ENCODE measurements around the gene SOBP.
A peak's percentile ranks its signal among the peaks of the same experiment; 100 is the strongest.

Gene SOBP

DNA sequence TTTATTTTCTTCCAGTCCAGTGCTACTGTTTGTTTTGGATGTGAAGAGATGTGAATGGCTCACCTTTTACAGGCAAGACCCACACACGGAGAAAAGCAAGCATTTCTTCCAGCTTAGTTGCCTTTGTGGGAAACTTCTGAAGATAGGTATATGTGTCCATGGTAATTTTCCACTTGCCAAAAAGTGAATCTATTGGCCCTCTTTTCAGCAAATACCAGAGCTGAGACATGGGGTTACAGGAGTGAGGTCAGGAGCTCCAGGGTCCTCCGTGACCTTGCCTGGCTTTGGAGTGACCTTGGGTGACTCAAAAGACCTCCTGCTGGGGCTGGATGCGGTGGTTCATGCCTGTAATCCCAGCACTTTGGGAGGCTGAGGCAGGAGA lies 167.4 kb downstream of the SOBP start:
- DNase-seq (ENCODE audit: low read depth in 3 of 3, low spot score in 1 of 3): no peak

DNA sequence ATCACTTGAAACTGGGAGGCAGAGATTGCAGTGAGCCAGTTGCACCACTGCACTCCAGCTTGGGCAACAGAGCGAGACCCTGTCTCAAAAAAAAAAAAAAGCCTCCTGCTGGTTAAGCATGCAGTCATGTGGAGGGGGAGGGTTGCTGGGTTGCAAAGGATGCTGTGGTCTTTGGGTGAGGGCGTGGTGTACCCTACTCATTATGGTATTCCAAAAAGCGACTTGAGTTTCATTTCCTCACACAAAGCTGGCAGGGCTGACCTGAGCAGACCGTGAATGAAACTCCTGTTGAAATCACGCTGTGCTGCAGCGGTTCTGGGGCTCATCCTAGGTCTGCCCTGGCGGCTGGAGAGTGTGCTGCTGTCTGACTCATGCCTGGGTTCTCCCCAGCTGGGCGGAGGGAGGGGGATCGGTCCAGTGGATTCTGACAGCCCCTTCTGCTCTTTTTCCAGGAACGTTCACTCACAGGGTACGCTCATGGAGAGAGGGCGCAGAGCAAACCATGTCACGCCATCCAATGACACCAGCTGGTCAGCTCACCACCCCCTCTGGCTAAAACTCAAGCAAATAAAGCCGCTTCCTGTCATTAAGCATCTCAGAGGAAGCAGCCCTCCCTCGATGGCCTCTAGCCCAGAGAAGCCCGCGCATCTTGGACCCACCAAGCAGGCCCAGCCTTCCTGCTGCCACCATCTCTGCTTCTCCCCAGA lies 168.0 kb downstream of the SOBP start:
- DNase-seq (ENCODE audit: low read depth in 3 of 3, low spot score in 1 of 3): no peak

DNA sequence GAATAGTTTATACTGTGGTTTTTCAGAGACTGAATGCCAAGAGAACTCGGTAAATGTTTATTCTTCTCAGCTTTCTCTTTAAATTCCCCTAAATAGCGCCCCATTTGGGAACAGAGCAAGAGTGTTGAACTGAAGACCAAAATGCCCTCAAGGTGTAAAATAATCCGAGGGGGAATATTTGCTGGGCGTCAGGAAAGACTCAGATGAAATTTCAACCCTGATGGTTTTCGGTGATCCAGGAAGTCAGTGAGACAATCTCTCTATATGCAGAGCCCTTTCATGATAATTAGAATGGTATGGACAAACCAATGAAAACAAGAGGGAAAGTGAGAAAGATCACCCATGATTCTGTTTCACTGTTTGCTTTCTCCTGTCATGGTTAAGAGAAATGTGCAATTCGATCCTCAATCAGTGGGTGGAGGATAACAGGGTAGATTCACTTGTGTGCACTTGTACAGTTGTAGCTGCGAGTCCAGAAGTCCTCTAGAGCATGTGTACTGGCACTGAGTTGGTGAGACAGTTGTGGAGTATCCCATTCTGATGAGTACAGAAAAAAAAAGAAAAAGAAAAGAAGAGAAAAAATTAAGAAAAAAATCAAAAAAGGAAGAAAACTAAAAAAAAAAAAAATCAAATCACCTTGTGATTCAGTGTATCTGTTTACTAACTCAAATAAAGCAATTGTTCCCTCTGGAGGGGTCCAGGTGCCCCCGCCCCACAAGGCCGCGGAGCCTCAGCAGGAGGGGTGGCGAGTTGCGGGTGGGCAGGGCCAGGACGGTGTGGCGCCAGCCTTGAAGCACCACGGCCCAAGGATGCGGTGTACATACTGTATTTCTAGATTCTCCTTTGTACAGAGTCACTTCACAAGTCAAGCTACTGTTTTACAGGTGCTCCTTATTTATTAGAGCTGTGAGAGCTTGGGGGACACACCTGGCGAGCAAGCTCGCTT lies 169.3 kb downstream of the SOBP start:
- no peak for DNase-seq (ENCODE audit: low read depth in 3 of 3, low spot score in 1 of 3)

DNA sequence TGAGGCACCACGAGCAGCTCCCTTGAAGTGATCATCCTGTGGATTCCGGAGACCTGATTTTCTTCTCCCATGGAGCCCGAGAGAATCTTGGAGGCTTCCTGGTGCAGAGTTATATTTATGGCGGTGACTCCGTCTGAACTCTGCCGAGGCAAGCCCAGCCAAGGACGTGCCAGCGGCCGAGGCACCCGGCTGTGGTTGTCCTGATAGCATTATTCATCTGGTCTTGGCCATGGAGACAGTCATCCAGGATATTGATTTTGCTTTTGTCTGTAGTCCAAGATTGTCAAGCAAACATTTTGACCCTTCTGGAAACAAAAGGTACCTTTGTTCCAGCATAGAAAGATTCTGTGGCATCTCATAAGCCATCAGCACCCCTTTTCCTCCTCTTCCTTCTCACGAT lies 170.9 kb downstream of the SOBP start:
- no peak for DNase-seq (ENCODE audit: low read depth in 3 of 3, low spot score in 1 of 3)

DNA sequence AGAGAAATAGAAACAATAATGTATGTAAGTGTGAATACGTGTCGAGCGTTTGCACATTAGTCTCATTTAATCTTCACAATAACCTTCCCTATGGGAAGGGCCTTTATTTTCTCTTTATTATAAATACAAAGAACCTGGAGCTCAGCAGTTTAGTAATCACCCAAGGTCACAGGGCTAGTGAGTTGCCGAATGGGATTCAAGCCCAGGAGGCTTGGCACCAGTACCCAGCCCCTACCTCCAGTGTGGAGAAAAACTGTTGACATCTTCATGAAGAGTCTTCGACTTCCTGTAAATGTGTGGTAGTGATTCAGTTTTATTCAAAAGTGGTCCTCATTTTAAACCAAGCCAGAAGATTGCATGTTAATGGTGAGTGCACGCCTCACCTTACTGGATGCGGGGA lies 171.4 kb downstream of the SOBP start:
- DNase-seq (ENCODE audit: low read depth in 3 of 3, low spot score in 1 of 3): no peak

DNA sequence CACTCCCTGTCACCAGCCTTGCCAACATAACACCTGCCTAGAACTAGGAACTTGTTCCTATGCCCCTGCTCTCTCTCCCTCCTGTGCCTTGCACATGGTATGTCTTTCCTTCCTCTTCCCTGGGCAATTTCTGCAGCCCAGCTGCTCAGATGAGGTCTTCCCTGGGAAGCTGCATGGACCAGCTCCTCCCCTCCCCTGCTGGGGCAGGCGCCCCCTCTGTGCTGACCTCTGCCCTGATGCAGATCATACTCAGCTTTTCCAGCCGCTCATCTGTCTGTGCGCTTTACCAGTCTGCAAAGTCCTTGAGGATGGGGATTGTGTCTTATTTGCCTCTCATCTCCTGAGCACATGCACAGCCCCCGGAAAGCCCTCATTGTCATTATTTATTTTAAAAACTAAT lies 172.4 kb downstream of the SOBP start:
- DNase-seq (ENCODE audit: low read depth in 3 of 3, low spot score in 1 of 3): no peak

DNA sequence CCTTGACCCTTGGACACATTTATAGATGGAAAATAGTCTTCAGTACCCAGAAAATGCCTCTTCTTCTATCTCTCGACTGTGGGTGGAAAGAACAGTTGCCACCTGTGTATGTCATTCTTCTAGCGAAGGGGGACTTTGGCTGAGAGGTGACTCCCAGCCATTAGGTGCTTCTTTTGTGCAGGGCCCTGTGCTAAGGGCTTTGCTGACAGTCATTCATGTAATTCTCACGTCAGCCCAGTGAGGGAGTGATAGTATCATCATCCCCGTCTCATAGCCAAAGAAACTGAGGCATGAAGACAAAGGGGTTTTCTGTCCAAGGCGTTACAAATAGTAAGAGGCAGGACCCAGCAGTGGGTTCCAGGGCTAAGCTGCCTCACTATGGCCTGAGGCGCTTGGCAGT lies 173.4 kb downstream of the SOBP start:
- DNase-seq (ENCODE audit: low read depth in 3 of 3, low spot score in 1 of 3): no peak

DNA sequence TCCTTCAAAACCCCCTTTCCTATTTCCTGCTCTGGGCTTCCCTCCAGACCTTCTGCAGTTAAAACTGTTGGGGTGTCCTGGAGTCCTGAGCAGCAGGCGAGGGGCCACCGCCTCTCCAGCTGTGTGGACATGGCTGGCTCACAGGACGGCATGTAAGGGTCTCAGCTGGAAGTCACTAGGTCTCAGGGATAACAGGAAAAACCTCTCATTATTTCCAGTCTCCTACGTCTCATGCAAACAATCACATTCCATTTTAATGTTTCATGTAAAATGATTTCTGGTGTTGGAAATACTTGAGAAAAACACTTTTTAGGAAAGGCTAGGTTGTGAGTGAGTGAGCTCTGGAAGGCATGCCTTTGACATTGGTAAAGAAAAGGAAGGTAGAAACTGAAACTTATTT lies 175.5 kb downstream of the SOBP start:
- no peak for DNase-seq (ENCODE audit: low read depth in 3 of 3, low spot score in 1 of 3)

DNA sequence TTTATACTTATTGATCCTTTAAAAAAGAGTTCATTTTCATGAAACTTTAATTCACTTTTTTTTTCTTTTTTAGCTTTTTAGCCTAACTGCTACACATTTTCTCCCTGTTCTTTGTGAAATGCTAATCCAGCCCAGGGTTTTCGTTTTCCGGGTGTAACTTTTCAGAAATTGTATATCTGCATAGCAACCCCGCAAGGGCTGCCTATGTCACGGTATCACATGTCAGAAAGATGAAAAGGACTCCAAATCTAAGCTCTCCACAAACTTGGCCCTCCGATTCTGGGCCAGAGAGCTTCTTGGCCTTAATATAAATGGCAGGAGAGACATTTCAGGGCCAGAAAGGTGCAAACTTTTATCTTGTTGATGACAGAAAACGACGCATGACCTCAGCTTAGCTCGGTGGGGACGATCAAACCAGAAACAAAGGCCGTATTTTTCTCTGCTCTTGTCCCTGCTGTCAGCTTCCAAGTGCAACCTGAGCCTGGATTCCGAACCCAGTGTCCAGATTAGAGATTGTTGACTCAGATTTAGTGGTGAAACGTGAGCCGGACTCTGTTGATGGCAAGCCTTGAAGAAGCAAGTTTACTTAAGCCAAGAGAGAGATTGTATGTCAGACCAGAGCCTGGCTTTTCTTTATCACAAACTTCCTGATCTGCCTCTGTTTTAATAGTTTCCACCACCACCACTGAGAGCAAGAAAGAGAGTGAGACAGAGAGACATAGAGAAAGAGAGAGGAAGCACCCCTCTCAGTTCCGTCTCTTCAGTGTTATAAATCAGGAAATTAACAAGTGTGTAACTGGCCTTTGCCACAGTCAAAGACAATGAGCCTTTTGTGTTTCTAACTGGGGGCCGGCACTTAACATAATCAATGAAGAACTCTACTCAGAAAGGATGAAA lies 176.4 kb downstream of the SOBP start:
- DNase-seq (ENCODE audit: low read depth in 3 of 3, low spot score in 1 of 3): no peak

DNA sequence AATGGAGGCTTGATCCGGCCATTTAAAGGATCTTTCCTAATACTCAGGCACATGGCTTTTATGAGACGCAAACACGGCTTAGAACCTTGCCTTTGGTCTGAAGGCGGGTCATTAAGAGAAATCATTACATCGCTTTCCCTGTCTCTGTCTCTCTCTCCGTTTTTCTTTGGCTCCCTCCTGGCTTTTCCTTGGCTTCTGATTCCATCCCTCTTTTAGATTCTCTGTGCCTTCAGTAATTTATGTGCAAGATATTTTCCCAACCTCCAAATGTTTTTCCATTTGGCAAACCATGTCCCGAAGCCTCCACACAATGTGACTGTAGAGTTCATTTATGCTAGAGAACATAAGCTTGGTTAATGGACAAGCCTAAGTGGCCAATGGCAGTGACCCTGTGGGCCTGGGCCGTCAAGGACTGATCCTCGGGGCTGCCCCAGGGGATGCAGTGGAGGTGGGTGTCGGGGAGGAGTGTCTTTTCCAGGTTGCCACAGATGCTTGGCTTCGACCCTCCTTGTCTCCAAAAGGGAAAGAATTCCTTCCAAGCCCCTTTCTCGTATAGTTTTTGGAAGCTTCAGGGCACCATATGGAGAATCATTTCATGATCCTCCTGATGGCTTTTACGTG lies 177.2 kb downstream of the SOBP start:
- no peak for DNase-seq (ENCODE audit: low read depth in 3 of 3, low spot score in 1 of 3)

DNA sequence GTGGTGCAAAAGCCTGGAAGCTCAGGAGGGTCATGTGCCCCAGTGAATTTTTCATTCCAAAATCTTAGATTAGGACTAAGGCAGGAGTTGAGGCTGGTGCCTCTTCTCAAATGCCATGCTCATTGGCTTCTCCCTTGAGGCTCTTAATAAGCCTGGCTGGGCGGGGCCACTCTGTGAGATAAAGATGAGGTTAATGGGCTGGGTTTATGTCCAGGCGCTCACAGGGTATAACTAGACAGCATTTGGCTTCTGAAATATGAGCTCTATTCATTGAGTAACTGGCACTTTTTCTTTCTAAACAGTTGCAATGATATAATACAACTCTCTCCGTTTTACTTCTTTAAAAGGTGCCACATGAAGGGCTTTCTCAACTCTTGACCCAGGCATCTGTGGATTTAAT lies 177.9 kb downstream of the SOBP start:
- no peak for DNase-seq (ENCODE audit: low read depth in 3 of 3, low spot score in 1 of 3)

DNA sequence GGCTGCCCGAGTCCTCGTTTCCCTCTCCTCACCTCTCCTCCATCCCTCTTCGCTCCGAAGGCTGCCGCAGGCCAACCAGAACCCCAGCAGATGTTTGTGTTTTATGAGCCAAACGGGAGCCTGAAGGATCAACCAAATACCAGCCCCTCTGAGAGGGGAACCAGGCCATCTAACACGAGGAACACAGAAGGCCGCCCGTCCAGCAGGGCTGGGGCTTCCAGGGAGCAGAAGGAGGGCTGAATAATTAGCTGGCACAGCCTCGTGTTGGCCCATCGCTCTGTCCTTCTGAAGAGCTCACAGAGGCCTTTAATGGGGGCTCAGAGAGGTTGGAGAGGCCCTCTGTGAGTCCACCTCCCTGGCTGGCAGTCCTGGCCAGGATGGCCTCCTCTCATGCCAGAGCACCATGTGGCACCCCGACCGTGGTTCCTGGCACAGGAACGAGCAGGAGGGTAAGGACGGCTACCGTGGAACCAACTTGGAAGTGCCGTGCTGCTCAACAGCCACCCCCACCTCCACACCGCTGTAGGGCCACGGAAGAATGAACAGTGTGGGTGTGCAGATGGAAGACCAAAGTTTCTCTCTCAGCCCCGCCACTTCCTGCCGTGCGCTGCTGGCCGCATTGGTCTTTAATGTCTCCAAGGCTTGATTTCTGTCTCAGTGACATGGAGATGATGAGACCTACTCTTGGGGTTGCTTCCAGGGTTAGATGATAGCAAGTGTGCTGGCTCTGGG lies 179.0 kb downstream of the SOBP start:
- DNase-seq (ENCODE audit: low read depth in 3 of 3, low spot score in 1 of 3): no peak

DNA sequence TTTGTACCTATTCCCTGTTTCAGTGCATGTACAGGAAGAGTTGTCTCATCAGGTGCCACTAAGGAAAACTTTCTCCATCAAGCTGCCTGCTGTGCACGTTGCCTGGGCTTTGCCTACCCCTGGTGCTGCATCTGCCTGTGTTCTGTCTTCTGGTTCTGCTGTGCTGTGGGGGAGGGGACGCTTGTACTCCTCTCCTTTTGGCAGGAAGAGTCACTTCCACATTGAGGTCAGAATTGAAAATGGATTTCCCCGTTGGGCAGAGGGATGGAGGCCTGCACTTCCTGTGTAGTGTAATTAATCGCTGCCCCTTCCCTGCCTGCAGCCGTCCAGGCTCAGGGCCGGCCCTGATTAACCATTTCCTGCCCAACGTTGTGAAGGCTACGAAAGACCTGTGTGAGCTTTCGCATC lies 180.9 kb downstream of the SOBP start:
- DNase-seq (ENCODE audit: low read depth in 3 of 3, low spot score in 1 of 3): no peak

DNA sequence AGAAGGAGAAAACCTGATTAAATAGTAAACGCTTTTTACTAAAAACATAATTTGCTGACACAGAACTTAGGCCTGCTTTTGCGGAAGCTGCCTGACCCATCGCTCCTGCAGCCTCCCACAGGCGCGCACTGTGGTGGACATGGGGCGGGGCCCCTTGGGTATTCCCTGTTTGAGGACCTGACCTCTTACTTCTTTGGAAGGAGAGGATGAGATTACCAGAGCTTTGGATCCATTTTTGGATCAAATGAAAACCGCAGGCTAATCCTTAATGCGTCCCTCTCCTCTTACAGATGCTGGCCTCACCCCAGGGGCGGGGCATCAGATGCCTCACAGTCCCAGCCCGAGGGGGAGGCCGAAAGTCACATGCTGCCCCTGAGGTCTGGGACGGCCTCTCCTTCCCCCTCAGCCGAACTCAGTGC lies 183.2 kb downstream of the SOBP start:
- no peak for DNase-seq (ENCODE audit: low read depth in 3 of 3, low spot score in 1 of 3)

DNA sequence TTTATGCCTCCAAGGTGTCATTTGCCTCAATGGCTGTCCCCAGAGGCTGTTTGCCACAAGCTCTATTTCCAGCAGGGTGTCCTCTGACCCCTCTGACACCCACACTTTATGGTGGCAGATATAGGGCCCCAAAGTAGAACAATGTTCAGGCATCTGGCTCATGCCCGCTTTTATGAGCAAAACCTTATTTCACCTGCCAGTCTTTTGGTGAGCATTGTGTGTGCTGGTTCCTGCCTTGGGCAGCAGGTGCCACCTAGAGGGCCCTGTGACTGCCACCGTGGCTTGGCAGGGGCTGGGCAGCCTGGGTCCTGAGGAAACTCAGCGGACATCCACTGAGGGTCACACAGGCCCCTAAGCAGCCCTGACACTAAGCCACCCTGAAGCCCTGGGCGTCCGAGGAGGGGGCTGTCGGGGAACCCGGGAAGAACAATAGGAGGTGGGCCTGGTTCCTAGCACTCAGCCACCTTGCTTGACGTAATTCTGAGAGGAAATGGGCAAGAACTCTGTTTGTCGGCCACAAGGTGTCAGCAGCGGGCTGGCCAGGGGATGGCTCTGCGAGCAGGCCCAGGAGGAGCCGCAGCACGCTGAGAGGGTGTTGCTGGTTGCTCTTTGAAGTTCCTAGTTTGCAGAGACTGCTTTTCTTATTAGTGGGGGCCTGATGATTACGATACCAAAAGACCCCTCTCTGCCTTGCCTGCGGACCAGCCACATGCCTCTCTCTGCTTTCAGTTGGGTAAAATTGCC lies 185.2 kb downstream of the SOBP start:
- peak; percentile 68 to 84 (median 80) for DNase-seq (ENCODE audit: low read depth in 3 of 3, low spot score in 1 of 3)

DNA sequence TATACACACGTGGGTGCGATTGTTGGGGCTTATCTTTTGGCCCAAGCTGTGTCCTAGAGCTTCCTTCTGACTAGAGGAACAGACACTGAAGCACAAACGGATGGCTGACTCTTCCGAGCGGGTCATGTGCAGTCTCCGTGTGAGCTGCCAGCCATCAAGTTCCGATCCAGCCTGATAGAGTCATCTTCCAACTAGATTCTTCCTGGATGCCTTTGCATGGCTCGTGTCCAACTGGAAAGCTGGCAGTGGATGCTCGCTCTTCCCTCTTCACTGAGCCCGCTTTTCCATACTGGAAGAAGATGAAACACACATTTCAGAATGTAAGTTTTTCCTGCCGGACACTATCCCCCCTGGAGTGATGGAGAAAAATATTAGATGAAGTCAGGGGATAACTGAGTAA lies 186.1 kb downstream of the SOBP start:
- DNase-seq (ENCODE audit: low read depth in 3 of 3, low spot score in 1 of 3): no peak

DNA sequence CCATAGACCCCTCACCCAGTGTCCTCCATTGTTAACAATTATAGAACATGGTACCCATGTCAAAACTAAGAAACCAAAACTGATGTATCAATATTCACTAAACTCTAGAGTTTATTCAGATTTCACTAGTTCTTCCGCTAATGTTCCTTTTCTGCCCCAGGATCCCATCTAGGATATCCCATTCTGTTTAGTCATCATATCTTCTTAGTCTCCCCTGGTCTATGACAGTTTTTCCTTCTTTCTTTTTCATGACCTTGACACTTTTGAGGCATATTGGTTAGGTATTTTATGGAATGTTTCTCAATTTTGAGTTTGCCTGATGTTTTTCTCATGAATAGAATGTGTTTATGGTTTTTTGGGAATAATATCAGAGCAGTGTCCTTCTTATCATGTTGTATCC lies 187.5 kb downstream of the SOBP start:
- DNase-seq (ENCODE audit: low read depth in 3 of 3, low spot score in 1 of 3): no peak

DNA sequence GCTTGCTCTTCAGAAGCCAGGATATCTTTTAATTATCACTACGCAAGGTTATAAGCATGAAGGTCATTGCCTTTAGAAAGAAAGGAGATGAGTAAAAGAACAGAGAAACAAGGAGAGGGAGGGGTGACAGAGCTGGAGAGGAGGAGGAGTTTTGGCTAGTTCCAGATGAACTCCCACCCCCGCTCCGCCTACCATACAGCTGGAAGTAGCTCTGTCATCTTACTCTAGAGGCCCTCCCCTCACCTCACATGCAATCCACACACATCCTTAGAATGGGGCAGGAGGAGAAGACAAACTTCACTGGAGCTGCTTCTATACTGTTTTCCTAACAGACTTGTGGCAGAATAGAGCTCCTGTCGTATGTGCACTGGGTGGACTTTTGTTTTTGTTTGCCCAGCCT lies 189.5 kb downstream of the SOBP start:
- no peak for DNase-seq (ENCODE audit: low read depth in 3 of 3, low spot score in 1 of 3)

DNA sequence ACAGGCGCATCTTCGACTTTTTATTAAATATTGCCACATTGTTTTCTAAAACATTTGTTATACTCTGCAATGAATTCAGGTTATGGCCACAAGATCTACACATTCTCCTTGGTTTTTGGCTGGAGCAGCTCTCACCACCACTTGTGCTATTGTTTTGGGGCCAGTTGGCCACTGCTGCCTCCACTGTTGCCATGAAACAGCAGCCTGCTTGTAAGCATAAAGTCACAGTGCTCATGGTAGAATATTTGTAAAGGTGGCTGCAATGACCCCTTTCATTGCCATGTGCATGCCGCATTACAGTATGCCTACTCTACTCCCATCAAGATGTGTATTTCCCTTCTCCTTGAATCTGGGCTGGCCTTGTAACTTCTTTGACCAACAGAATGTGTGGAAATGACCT lies 192.8 kb downstream of the SOBP start:
- no peak for DNase-seq (ENCODE audit: low read depth in 3 of 3, low spot score in 1 of 3)

DNA sequence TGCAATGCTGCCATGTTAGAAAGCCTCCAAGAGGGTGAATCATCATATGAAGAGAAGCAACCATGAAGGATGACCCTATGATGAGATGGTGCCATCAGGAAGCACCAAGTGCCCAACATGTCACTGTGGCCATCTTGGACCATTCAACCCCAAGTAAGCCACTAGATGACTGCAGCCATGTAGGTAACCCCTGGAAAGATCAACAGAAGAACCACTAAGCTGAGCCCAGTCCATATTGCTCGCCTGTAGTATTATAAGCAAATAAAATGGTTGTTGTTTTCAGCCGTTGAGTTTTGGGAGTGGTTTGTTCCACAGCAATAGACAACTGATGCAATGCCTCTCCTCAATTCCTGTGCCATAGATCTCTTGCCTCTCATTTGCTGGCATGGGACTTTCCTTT lies 193.3 kb downstream of the SOBP start:
- DNase-seq (ENCODE audit: low read depth in 3 of 3, low spot score in 1 of 3): no peak

Data from stimulated activated CD4-positive, alpha-beta T cell treated with anti-CD3 and anti-CD28 coated beads, TNF-alpha, amount 100 ng/mL, for 1 hour (primary cell).